Hippocampal formation (tissue), 2 donors: ENCODE measurements around the gene CCDC92.

Experiments used
- DNase-seq, 2 donors: peaks; one replicate each; lab custom pipeline; 2025; lab: John Stamatoyannopoulos, UW

Gene CCDC92, protein sequence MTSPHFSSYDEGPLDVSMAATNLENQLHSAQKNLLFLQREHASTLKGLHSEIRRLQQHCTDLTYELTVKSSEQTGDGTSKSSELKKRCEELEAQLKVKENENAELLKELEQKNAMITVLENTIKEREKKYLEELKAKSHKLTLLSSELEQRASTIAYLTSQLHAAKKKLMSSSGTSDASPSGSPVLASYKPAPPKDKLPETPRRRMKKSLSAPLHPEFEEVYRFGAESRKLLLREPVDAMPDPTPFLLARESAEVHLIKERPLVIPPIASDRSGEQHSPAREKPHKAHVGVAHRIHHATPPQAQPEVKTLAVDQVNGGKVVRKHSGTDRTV

GRCh38 chr12:123972457-123973401 lies at the start of gene CCDC92, which contains the start of gene ZNF664:
Gene CCDC92 (minus strand): TSS chr12:123972831. CDS start chr12:123944305, 28,526 bp downstream.
Gene ZNF664 (plus strand): TSS chr12:123973215. CDS start chr12:124012145, 38,930 bp downstream.
- DNase-seq: peak; percentile 85 to 87

GRCh38 chr12:124022161-124022560 lies 49.5 kb upstream of the CCDC92 start:
- DNase-seq: no peak

- no peak for DNase-seq
These were observed 48.4 kb upstream of the CCDC92 start for GRCh38 chr12:124021007-124021406.

DNA sequence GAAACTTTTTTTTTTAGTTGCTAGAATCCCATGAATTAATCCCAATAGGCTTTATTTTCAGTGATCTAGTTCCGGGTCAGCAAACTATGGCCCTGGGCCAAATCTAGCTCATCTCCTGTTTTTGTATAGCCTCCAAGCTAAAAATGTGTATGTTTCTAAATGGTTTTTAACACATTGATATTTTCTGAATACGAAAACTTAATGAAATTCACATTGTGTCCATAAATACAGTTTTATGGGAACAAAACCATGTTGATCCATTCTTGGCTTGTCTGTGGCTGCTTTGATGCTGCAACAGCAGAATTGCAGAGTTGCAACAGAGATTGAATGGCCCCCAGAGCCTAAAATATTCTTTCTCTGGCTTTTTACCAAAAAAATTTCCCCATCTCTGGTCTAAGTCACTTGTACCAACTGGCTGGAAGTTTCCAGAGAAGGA lies 47.9 kb upstream of the CCDC92 start:
- no peak for DNase-seq

- DNase-seq: no peak
These were observed 46.5 kb upstream of the CCDC92 start for GRCh38 chr12:124019115-124019514.

DNA sequence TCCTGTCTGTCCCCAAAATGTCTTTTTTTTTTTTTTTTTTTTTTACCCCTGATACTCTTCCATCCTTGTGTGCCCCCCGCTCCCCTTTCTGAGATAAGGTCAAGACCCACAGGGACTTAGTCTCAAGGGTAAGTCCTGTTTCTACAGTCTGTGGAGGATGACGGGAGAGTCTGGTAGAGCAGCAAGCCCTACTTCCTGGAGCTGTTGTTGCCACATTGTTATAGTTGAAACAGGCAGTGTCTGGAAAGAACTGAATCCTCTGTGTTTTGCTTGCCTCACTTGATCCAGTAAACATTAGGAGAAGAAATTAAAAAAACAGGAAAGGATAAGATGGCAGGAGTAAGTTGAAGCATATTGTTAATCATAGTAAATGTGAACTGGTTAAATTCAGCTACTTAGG lies 45.9 kb upstream of the CCDC92 start:
- DNase-seq: no peak

GRCh38 chr12:124017064-124017463 lies 44.4 kb upstream of the CCDC92 start:
- DNase-seq: no peak

DNA sequence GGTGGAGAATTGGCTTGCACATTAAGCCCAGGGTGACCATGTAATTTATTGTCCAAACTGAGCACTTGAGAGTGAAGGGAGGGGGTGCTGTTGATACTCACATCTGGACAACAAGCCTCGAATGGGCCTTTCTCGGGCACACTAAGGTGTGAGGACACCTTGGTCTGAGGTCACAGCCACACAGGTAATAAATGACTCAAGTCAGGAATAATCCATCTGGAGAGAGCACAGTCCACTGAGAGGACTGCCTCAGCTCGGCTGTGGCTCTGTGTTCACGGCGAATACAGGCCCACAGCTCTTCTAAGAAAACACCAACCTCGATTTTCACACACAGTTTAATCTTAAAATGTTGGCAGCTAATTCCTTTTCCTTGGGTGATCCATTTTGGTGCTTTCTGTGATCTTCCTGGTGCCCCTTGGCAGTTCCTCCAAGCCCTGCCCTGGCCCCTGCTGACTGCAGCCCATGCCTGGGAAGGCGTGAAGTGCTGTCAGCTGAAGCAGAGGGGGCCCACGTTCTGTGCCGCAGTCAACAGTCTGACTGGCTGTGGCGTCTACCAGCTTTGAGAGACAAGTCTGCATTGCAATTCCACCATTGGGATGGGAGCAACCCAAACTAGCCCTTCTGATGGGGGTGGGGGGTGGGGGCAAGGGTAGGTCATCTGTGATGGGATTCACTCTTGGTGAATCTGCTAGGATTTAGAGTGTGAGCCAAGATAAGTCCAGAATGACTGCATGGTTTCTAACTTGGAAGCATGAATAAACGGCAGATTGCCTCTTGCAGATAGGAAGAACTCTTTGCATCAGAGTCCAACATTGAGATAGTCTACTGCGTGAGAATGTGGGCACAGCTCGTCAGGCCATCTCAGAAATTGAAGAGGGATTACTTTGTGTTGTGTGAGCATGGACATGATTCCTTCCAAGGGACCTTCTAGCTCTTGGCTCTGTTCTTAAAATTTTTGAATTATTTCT lies 43.1 kb upstream of the CCDC92 start:
- DNase-seq: no peak

DNA sequence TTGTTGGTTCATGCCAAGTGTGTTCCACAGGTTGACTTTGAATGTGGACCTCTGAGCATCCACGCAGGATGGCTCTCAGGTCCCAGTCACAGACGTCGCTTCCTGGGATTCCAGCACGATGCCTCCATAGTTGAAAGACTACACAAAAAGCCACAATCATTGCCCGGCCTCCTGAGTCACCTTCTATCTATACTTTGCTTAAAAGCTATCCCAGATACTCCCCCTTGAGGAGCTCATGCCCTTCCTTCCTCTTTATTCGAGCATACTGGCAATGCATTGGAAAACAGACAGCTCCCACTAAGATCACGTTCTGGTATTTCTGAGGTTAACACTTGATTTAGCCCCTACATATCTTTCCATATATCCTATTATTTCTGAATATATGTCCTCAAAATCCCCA lies 40.4 kb upstream of the CCDC92 start:
- no peak for DNase-seq

GRCh38 chr12:124011435-124012115 lies 38.9 kb upstream of the CCDC92 start:
- DNase-seq: no peak

GRCh38 chr12:124010687-124011086 lies 38.1 kb upstream of the CCDC92 start:
- DNase-seq: no peak

GRCh38 chr12:124009781-124010180 lies 37.1 kb upstream of the CCDC92 start:
- DNase-seq: no peak

- DNase-seq: no peak
These were observed 36.0 kb upstream of the CCDC92 start for GRCh38 chr12:124008595-124008994.

GRCh38 chr12:124007826-124008570 lies 35.4 kb upstream of the CCDC92 start:
- DNase-seq: no peak

DNA sequence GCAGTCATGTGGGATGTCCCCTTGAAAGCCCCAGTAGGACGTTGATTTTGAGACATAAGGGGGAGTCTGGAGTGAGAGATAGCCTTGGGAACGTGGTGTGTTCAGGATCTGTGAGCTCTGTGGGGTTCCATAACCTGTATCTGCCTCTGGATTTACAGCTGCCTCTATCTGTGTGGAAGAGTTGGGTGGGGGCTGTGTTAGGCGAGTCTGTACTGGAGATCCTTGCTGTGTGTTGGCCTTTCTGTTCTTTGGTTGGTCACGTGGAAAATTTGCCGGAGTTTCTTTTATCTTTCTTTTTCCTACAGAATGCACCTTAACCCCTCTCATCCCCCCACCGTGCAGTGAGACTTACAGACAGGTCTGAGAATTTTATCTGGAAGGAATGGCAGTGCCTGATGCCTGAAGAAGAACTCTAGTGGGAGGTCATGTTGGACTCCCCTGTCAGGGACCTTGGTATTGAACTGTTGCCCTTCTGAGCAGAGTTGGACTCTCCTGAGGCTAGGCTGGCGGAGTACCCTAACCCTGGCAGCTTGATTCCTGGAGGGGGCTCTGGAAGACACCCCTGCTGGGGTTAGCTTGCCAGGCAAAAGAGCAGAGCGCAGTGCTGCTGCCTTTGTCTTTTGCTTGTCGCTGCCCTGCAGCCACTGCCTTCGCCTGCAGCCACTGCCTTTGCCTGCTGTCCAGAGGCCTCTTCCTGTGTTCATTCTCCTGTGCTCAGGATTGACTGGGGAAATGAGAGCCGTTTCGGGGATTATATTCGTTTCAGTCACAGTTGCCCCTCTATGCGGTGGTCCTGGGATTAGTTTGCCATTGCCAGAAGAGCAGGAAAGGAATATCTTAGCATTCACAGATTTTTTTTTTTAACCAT lies 34.4 kb upstream of the CCDC92 start:
- DNase-seq: no peak

DNA sequence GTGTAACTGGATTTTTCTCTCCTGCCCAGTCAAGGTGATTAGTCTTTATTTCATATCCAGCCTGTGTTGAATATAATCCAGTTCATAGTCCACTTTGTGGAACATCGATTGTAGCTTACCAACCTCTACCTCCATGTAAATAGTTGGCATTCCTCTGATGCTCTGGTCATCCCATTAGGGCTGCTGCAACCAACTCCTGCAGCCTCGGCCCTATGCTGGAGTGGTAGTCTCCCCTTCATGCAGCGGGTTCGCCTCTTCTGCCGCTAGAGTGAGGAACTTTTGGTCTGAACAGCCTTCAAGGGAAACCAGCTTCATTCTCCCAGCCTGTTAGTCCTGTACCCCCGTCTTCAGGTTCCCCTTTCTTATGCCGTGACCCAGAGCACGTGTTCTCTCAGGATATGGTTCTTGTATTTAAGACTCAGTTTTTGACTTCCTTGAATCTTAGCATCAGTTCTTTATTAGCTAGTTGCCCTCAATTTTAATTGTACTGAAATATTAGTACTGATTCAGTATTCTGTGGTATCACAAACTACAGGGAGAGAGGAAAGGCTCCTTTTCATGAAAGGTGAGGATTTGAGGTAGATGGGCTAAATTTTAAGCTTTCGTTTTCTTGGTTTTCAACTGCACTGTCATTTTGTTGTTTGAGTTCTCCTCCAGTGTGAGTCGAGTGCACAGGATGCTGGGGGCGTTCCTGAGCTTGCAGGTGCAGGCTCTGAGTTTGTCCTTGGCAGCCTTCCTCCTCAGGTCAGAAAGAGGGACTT lies 33.6 kb upstream of the CCDC92 start:
- DNase-seq: no peak

GRCh38 chr12:124004233-124004875 lies 31.7 kb upstream of the CCDC92 start:
- DNase-seq: no peak

DNA sequence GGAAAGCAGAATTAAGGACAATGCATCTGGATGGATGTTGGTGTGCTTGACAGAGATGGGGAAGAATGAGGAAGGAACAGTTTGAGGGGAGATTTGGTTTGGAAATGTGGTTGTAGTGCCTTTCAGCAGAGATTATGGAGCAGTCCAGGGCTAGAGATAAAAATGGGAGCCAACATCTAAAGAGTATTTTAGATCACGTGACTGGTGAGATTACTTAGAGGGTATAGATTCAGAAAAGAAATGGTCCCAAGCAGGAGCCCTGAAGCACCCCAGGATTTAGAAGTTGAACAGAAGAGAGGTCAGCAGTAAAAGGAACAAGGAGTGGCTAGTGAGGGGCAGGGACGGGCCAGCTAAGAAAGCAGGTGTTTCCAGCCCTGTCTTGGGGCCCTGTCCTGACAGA lies 30.0 kb upstream of the CCDC92 start:
- DNase-seq: no peak
